ENCODE data around the gene DPH6.
"Not testable (repeated sequence)": the region's sequence is repeated elsewhere in the genome, so short reads cannot be mapped to it uniquely, and the experiment has no call there.

DPH6 gene

GRCh38 chr15:35431281-35431680 is 114.7 kb downstream of the DPH6 start:
- no peak for DNase-seq

DNA sequence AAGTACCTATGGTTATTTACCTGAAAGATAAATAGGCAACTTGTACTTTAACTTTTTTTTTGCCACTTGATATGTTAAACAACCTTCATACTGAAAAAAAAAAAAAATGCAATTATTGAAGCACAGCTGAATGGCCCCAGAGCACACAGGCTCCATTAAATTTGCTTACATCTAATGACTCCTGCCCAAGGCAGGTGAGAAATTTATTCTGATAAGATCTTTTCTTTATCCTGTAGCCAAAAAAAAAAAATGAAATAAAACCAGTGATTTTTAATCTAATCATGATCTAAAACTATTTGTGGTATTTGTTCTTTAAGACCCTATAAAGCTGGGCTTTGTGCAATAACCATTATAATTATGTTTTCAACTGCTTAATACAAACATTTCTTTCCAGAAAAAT is 115.7 kb downstream of the DPH6 start:
- DNase-seq = no peak

- DNase-seq = no peak
Observed at GRCh38 chr15:35427496-35427895, 118.5 kb downstream of the DPH6 start.

DNA sequence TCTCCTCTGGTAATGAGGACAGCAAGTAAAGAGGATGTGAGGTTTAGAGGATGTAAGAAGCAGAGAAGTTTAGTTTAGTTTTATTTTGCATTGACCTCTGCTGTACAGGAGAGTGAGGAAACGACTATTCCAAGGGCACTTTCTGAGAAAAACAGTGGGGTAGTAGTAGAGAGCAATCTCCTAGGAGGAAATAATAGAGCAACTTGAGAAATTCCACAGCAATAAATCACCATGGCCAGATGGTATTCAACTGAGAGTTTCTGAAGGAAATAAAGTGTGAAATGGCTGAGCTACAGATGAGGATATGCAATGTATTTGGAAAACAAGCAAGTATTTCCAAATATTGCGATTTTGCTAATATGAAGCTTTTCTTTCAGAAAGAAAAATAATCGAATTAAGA is 118.9 kb downstream of the DPH6 start:
- no peak for DNase-seq

DNA sequence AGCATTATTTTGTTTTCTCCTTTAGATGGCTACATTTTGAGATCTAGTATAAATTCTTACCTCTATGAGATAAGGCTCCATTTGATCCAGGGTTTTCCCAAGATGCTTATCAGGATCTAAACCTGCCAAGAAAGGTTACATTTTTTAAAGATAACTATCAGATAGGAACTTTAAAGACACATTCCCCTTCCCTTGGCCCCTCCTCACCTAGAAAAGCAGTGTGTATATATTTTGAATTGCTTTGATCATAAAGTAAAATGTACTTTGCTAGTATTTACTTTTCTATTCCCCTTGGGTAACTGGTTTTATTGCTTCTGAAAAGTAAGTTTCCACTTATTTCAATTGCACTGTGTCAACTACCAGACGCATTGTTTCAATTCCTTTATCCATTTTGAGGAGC is 135.2 kb downstream of the DPH6 start:
- no peak for DNase-seq

GRCh38 chr15:35399901-35400300 is 146.1 kb downstream of the DPH6 start:
- no peak for DNase-seq

- DNase-seq = no peak
Observed at GRCh38 chr15:35397027-35397426, 148.9 kb downstream of the DPH6 start.

DNA sequence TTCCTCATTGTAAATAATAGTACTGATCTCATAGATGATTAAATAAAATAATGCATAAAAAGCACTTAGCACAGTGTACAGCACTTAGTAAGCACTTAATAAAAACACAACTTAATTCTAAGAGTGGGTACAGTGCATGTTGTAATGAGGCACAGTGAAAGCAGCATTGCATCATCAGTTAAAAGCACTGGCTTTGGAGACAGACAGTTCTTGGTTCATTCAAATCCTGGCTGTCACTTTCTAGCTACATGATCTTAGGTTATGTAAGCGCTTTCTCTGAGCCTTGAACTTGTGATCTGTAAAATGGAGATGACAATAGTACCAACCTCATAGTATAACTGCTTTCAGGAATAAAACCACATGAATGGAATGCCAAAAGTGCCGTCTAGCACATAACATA is 151.5 kb downstream of the DPH6 start:
- no peak for DNase-seq

GRCh38 chr15:35393398-35393797 is 152.6 kb downstream of the DPH6 start:
- DNase-seq = no peak

DNA sequence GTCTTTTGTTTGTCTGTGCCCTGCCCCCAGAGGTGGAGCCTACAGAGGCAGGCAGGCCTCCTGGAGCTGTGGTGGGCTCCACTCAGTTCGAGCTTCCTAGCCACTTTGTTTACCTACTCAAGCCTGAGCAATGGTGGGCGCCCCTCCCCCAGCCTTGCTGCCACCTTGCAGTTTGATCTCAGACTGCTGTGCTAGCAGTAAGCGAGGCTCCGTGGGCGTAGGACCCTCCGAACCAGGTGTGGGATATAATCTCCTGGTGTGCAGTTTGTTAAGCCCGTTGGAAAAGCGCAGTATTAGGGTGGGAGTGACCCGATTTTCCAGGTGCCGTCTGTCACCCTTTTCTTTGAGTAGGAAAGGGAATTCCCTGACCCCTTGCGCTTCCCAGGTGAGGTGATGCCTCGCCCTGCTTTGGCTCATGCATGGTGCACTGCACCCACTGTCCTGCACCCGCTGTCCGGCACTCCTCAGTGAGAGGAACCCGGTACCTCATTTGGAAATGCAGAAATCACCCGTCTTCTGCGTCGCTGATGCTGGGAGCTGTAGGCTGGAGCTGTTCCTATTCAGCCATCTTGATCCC is 154.5 kb downstream of the DPH6 start:
- DNase-seq = not testable (repeated sequence)

DNA sequence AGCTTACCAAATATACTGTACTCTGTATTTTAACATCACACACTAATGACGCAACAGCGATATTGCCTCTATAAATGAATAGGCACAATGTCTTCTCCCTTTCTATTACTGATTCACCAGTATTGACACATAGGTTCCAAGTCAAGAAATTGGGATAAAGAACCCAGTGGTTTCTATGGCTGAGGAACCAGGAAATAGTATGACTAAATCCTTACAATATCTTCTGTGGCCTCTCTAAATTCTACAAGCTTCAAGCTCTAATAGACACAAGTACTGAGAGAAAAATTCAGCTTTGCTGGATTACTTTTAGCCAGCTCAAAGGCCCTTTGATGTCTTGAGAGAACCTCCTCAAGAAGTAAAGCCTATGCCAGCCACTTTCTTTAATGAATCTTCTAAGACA is 162.5 kb downstream of the DPH6 start:
- DNase-seq = no peak

- DNase-seq = no peak
Observed at GRCh38 chr15:35381328-35381727, 164.6 kb downstream of the DPH6 start.

GRCh38 chr15:35379972-35380371 is 166.0 kb downstream of the DPH6 start:
- DNase-seq = no peak

- not testable (repeated sequence) for DNase-seq
Observed at GRCh38 chr15:35378454-35378853, 167.5 kb downstream of the DPH6 start.

DNA sequence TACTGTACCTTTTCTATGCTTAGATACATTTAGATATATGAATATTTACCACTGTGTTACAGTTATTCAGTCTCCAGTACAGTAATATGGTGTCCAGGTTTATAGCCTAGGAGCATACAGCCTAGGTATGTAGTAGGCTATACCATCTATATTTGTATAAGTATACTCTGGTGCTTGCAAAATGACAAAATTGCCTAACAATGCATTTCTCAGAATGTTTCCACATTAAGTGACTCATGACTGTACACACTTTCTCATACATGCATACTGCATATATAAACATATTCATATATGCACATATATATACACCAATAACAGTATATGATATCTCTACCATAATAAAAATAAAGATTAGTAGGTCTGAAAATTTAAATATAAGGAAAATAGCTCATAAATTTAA is 169.3 kb downstream of the DPH6 start:
- no peak for DNase-seq

DNA sequence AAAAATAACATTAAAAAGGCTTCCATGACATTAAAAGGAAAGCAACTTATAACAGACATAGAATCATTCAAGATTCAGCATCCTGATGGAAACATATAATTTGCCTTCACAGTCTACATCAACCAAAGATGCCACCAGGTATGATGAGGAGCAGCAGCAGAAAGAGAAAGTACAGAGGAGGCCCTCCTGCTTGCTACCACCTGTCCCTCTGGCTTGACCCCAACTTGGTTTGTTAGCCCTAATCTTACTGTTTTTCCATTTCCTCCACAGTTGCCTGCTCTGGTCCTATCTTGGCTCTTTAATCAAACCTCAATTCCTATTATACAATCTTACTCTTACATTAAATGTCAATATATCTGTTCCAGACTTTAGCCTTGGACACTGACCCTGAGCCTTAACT is 171.3 kb downstream of the DPH6 start:
- no peak for DNase-seq

GRCh38 chr15:35362195-35362829 is 183.7 kb downstream of the DPH6 start:
- no peak for DNase-seq

GRCh38 chr15:35358824-35359223 is 187.1 kb downstream of the DPH6 start:
- DNase-seq = no peak

- DNase-seq = no peak
Observed at GRCh38 chr15:35351059-35351458, 194.9 kb downstream of the DPH6 start.

GRCh38 chr15:35349916-35350315 is 196.0 kb downstream of the DPH6 start:
- DNase-seq = no peak

DNA sequence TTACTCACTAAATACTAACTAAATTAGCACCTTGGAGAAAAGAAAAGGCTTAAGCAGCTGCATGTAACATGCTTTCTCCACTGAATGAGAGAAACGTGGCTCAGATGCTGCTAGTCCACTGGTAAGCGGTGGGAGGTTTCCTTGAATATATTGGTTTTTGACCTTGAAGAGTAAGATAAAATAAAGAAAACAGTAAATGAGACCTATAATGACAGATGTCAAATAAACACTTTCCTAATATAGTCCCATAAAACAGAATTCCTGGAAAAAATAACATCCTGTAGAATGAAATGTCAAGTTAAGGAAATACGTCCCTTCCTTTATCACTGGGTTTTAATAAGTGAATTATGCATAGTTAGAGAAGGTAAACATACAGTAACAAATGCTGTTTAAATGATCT is 215.0 kb downstream of the DPH6 start:
- DNase-seq = no peak

- no peak for DNase-seq
Observed at GRCh38 chr15:35330048-35330695, 215.8 kb downstream of the DPH6 start.

DNA sequence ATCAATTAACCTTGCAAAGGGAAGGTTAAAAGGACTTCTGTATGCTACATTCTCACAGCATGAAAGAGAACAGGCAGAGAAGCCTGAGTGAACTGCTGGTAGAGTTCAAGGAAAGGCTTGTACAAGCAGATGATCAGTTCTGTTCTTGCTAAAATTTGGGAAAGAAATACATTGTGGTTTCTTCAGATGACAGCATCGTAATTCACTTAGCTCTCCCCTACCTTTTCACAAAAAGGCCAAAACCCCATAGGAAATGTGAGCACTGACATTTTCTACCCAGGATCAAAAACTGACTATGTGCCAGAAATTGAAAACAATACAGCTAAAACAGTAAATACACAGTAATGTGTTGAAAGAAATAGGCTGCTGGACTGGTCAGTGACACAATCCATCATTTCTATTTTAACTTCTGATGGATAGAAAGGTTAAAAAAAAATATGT is 216.4 kb downstream of the DPH6 start:
- DNase-seq = no peak

DNA sequence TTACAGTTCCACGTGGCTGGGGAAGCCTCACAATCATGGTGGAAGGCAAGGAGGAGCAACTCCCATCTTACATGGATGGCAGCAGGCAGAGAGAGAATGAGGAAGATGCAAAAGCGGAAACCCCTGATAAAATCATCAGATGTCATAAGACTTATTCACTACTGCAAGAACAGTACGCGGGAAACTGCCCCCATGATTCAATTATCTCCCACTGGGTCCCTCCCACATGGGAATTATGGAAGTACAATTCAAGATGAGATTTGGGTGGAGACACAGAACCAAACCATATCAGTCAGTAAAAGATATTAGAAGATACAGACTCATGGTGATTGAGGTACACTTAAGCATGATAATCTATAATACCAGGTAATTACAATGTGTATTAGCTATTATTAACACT is 217.1 kb downstream of the DPH6 start:
- not testable (repeated sequence) for DNase-seq

DNA sequence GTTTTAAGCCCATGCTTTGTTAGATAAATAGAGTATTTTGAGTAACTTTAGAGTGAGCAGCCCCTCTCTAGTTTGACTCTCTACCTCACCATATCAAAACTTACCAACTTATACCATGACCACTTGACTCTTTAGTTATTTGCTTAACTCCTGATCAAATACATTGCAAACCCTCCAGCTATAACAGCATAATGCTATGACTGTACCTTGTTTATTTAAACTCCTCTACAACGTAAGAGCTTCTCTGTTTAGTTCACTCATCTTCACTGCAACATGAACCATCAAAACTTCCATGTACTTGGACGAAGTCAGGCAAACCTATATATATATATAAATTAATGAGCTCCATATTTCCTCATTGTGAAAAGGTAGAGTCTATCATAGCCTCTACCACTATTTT is 218.2 kb downstream of the DPH6 start:
- DNase-seq = no peak
